ENCODE data around the gene TOB2.

The TOB2 gene

DNA sequence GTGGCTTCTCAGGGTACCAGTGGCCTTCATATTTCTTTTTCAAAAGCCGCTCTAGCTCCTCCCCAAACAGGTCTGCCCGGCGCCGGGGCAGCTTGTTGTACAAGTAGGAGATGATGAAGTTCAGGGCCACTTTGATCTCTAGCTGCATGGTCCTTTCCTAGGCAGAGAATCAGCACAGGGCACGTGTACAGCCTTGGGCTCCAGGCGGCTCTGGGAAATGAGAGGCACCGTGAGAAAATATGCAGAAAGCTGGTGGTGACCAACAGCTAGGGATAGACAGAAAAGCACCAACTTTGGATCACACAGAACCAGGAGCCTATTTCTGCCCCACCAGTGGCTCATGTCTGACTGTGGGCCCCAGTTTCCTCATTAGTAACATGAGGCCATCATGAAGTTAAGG lies 9.4 kb downstream of the TOB2 start:
- ChIA-PET CTCF (interaction anchor here (0.7 to 1.3 kb wide), 2 partner anchors 8 to 80 kb away, joined by 5 to 11 read pairs; no protein-coding TSS in a partner anchor), POLR2A (interaction anchor here (0.6 to 2.9 kb wide), 4 partner anchors 10 to 57 kb away, joined by 3 to 31 read pairs (median 4); partner anchors contain the start of gene TOB2)
- TF ChIP-seq GFI1B (tag by site-specific recombination; IDR thresholded peaks at IDR 0.05) (no peak), ZNF555 (tag by site-specific recombination; conservative IDR thresholded peaks at IDR 0.05) (no peak), ZNF155 (tag by site-specific recombination; IDR thresholded peaks at IDR 0.05) (no peak), ZFP37 (tag by site-specific recombination; IDR thresholded peaks at IDR 0.05) (no peak), EGR2 (tag by site-specific recombination; IDR thresholded peaks at IDR 0.05; ENCODE audit: low read depth) (no peak), ZNF391 (tag by site-specific recombination; IDR thresholded peaks at IDR 0.05; ENCODE audit: borderline replicate concordance, low read depth) (no peak), KLF7 (tag by site-specific recombination; IDR thresholded peaks at IDR 0.05; ENCODE audit: borderline replicate concordance) (no peak), ZNF747 (tag by site-specific recombination; IDR thresholded peaks at IDR 0.05) (no peak), PBX3 (CRISPR knock-in tag; IDR thresholded peaks at IDR 0.05) (no peak), ZNF514 (tag by site-specific recombination; IDR thresholded peaks at IDR 0.05) (no peak), ZFP41 (tag by site-specific recombination; IDR thresholded peaks at IDR 0.05; ENCODE audit: borderline replicate concordance) (no peak), ZSCAN23 (tag by site-specific recombination; IDR thresholded peaks at IDR 0.05) (no peak), ZSCAN18 (tag by site-specific recombination; IDR thresholded peaks at IDR 0.05) (no peak), ZBTB44 (tag by site-specific recombination; IDR thresholded peaks at IDR 0.05) (no peak), ZNF311 (tag by site-specific recombination; IDR thresholded peaks at IDR 0.05; ENCODE audit: borderline replicate concordance) (no peak), KLF16 (tag by site-specific recombination; IDR thresholded peaks at IDR 0.05) (no peak)
- TF ChIP-seq, protein P1, sequence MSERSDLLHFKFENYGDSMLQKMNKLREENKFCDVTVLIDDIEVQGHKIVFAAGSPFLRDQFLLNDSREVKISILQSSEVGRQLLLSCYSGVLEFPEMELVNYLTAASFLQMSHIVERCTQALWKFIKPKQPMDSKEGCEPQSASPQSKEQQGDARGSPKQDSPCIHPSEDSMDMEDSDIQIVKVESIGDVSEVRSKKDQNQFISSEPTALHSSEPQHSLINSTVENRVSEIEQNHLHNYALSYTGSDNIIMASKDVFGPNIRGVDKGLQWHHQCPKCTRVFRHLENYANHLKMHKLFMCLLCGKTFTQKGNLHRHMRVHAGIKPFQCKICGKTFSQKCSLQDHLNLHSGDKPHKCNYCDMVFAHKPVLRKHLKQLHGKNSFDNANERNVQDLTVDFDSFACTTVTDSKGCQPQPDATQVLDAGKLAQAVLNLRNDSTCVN (tag by site-specific recombination; optimal IDR thresholded peaks at IDR 0.05): no peak
- Histone ChIP-seq H3K9me3 (ENCODE audit: control insufficient read depth, insufficient read depth, low read depth, low read length) (no peaks in the 10 kb centered on the region), H3K36me3 (ENCODE audit: control insufficient read depth in 2 of 2, insufficient read depth in 1 of 2, low read length in 2 of 2) (peaks cover 33 to 87% of the 10 kb centered on the region in 2 experiments), H3K4me3 (ENCODE audit: low read depth, low read length) (no peak overlapping the region), H3K4me1 (ENCODE audit: control insufficient read depth, insufficient read depth, low read length) (peaks cover 3% of the 10 kb centered on the region), H3K27ac (ENCODE audit: extremely low read depth, low read depth, low read length) (0 out of 2 replicates have a peak overlapping the region, but pooled peaks have one; percentile 28)

GRCh38 chr22:41436322-41437113 lies 10.1 kb downstream of the TOB2 start:
- peaks cover 28 to 89% of the 10 kb centered on the region in 2 experiments for H3K36me3 ChIP-seq (ENCODE audit: control insufficient read depth in 2 of 2, insufficient read depth in 1 of 2, low read length in 2 of 2)
- CTCF ChIA-PET: interaction anchor here (0.7 to 1.3 kb wide), 2 partner anchors 9 to 81 kb away, joined by 5 to 11 read pairs; no protein-coding TSS in a partner anchor

More at GRCh38 chr22:41436322-41437113, 10.1 kb downstream of the TOB2 start:
- H3K27ac ChIP-seq (ENCODE audit: extremely low read depth, low read depth, low read length): peak overlapping the region; percentile 37; the same call in 1 of the 2 replicates
- no peak overlapping the region for H3K4me3 ChIP-seq (ENCODE audit: low read depth, low read length)
- H3K9me3 ChIP-seq (ENCODE audit: control insufficient read depth, insufficient read depth, low read depth, low read length): no peaks in the 10 kb centered on the region
- peaks cover 3% of the 10 kb centered on the region for H3K4me1 ChIP-seq (ENCODE audit: control insufficient read depth, insufficient read depth, low read length)
- TF ChIP-seq PBX3 (CRISPR knock-in tag; IDR thresholded peaks at IDR 0.05) (no peak), KLF9 (tag by site-specific recombination; IDR thresholded peaks at IDR 0.05; ENCODE audit: low read depth) (peak; percentile 53)
- POLR2A ChIA-PET: interaction anchor here (1.0 to 2.9 kb wide), 4 partner anchors 9 to 56 kb away, joined by 3 to 31 read pairs (median 3); partner anchors contain the start of gene TOB2
